Activated CD4-positive, alpha-beta T cell treated with anti-CD3 and anti-CD28 coated beads, Interleukin-2, amount 10 ng/mL, durations not matched to agents 7 days and 5 days (primary cell): ENCODE measurements around the gene SPDYE2B. TPM values are rescaled to one million over a fixed set of nuclear protein-coding genes. Genes with fewer than 3 reads are reported as not detected.
A peak's percentile ranks its signal among the peaks of the same experiment; 100 is the strongest.
"Not testable (repeated sequence)": the region's sequence is repeated elsewhere in the genome, so short reads cannot be mapped to it uniquely, and the experiment has no call there.

Source experiments
- CTCF ChIA-PET: fragments of 350-600 bp; sonication (Branson Sonifier 250); formaldehyde crosslinking; loops from one replicate; lab custom pipeline; 2021; ENCODE audit warnings: antibody characterized with exemption; lab: Charles Lee
- POLR2A ChIA-PET: fragments of 350-600 bp; sonication (Branson Sonifier 250); formaldehyde crosslinking; loops from one replicate; lab custom pipeline; 2021; ENCODE audit warnings: antibody characterized with exemption; lab: Charles Lee
- DNase-seq: peaks from one replicate; pipeline ENCODE4 v3.0.0-alpha.2; 2020
- H3K27ac Mint-ChIP-seq: one replicate; pipeline ENCODE4 v1.8.0; 2021; ENCODE audit warnings: mild to moderate bottlenecking, moderate library complexity, mixed read lengths
- H3K27me3 Mint-ChIP-seq: one replicate; pipeline ENCODE4 v1.8.0; 2021; ENCODE audit warnings: mixed read lengths
- H3K36me3 Mint-ChIP-seq: one replicate; pipeline ENCODE4 v1.8.0; 2021; ENCODE audit warnings: low read depth, mixed read lengths
- H3K4me1 Mint-ChIP-seq: one replicate; pipeline ENCODE4 v1.8.0; 2021; ENCODE audit warnings: mixed read lengths
- H3K4me3 Mint-ChIP-seq: one replicate; pipeline ENCODE4 v1.8.0; 2021; ENCODE audit warnings: mild to moderate bottlenecking, moderate library complexity, mixed read lengths
- H3K9me3 Mint-ChIP-seq: one replicate; pipeline ENCODE4 v1.8.0; 2021; ENCODE audit warnings: mixed read lengths
- total RNA-seq, 2 experiments: library from RNA; stranded (reverse); gene quantifications; one replicate each; pipeline ENCODE4 v1.2.3, GENCODE V29; 2021

Gene SPDYE2B
- total RNA-seq, 2 experiments from 2014 or later, result not detected

- H3K4me3 Mint-ChIP-seq, result peak within 1 kb of the TSS; percentile 51
- CTCF ChIA-PET, H3K27me3 Mint-ChIP-seq, H3K27ac Mint-ChIP-seq, H3K9me3 Mint-ChIP-seq, H3K36me3 Mint-ChIP-seq, POLR2A ChIA-PET, H3K4me1 Mint-ChIP-seq: not testable (repeated sequence)
- peak; percentile 42 for DNase-seq
Measured at GRCh38 chr7:102616507-102617125, 33.5 kb upstream of the SPDYE2B start, which contains the start of gene RASA4. Gene RASA4, minus strand, starts transcription at chr7:102616756. Its CDS starts 67 bp downstream, at chr7:102616689.

- H3K36me3 Mint-ChIP-seq, CTCF ChIA-PET, H3K27ac Mint-ChIP-seq, H3K9me3 Mint-ChIP-seq, H3K4me3 Mint-ChIP-seq, H3K27me3 Mint-ChIP-seq, H3K4me1 Mint-ChIP-seq, POLR2A ChIA-PET, DNase-seq: not testable (repeated sequence)
Measured at GRCh38 chr7:102618122-102618521, 32.0 kb upstream of the SPDYE2B start.

GRCh38 chr7:102627271-102627904 is 22.7 kb upstream of the SPDYE2B start:
- POLR2A ChIA-PET, H3K27me3 Mint-ChIP-seq, CTCF ChIA-PET, H3K4me1 Mint-ChIP-seq, DNase-seq, H3K9me3 Mint-ChIP-seq, H3K4me3 Mint-ChIP-seq, H3K36me3 Mint-ChIP-seq, H3K27ac Mint-ChIP-seq: not testable (repeated sequence)

- DNase-seq, POLR2A ChIA-PET, H3K27me3 Mint-ChIP-seq, H3K4me3 Mint-ChIP-seq, H3K27ac Mint-ChIP-seq, H3K4me1 Mint-ChIP-seq, H3K9me3 Mint-ChIP-seq, CTCF ChIA-PET, H3K36me3 Mint-ChIP-seq: not testable (repeated sequence)
Measured at GRCh38 chr7:102630622-102631021, 19.5 kb upstream of the SPDYE2B start.

- H3K9me3 Mint-ChIP-seq, H3K27me3 Mint-ChIP-seq, H3K4me3 Mint-ChIP-seq, H3K4me1 Mint-ChIP-seq, POLR2A ChIA-PET, CTCF ChIA-PET, DNase-seq, H3K36me3 Mint-ChIP-seq, H3K27ac Mint-ChIP-seq: not testable (repeated sequence)
Measured at GRCh38 chr7:102634299-102634698, 15.8 kb upstream of the SPDYE2B start.

- DNase-seq, H3K27ac Mint-ChIP-seq, H3K27me3 Mint-ChIP-seq, CTCF ChIA-PET, H3K9me3 Mint-ChIP-seq, H3K36me3 Mint-ChIP-seq, H3K4me1 Mint-ChIP-seq, H3K4me3 Mint-ChIP-seq, POLR2A ChIA-PET: not testable (repeated sequence)
Measured at GRCh38 chr7:102635354-102635753, 14.8 kb upstream of the SPDYE2B start.

- H3K4me3 Mint-ChIP-seq, CTCF ChIA-PET, H3K4me1 Mint-ChIP-seq, H3K27ac Mint-ChIP-seq, POLR2A ChIA-PET, H3K27me3 Mint-ChIP-seq, DNase-seq, H3K9me3 Mint-ChIP-seq, H3K36me3 Mint-ChIP-seq: not testable (repeated sequence)
Measured at GRCh38 chr7:102636956-102637355, 13.2 kb upstream of the SPDYE2B start.

GRCh38 chr7:102638848-102639247 is 11.3 kb upstream of the SPDYE2B start:
- POLR2A ChIA-PET, H3K27me3 Mint-ChIP-seq, DNase-seq, H3K4me3 Mint-ChIP-seq, H3K4me1 Mint-ChIP-seq, H3K27ac Mint-ChIP-seq, CTCF ChIA-PET, H3K36me3 Mint-ChIP-seq, H3K9me3 Mint-ChIP-seq: not testable (repeated sequence)

- H3K27ac Mint-ChIP-seq, CTCF ChIA-PET, H3K4me3 Mint-ChIP-seq, H3K27me3 Mint-ChIP-seq, H3K36me3 Mint-ChIP-seq, H3K9me3 Mint-ChIP-seq, POLR2A ChIA-PET, DNase-seq, H3K4me1 Mint-ChIP-seq: not testable (repeated sequence)
Measured at GRCh38 chr7:102642691-102643090, 7.4 kb upstream of the SPDYE2B start, which contains the start of gene UPK3BL1. Gene UPK3BL1, minus strand, starts transcription at chr7:102642791. Its CDS starts 50 bp downstream, at chr7:102642741.

- DNase-seq, H3K4me1 Mint-ChIP-seq, CTCF ChIA-PET, POLR2A ChIA-PET, H3K36me3 Mint-ChIP-seq, H3K4me3 Mint-ChIP-seq, H3K27me3 Mint-ChIP-seq, H3K27ac Mint-ChIP-seq, H3K9me3 Mint-ChIP-seq: not testable (repeated sequence)
Measured at GRCh38 chr7:102643404-102643803, 6.7 kb upstream of the SPDYE2B start.

GRCh38 chr7:102647813-102648212 is 2.3 kb upstream of the SPDYE2B start:
- H3K27ac Mint-ChIP-seq, H3K27me3 Mint-ChIP-seq, H3K9me3 Mint-ChIP-seq, CTCF ChIA-PET, H3K4me1 Mint-ChIP-seq, H3K36me3 Mint-ChIP-seq, POLR2A ChIA-PET, DNase-seq, H3K4me3 Mint-ChIP-seq: not testable (repeated sequence)

- H3K27ac Mint-ChIP-seq, H3K9me3 Mint-ChIP-seq, DNase-seq, H3K4me1 Mint-ChIP-seq, H3K27me3 Mint-ChIP-seq, H3K4me3 Mint-ChIP-seq, H3K36me3 Mint-ChIP-seq, POLR2A ChIA-PET, CTCF ChIA-PET: not testable (repeated sequence)
Measured at GRCh38 chr7:102664765-102665164, 14.6 kb downstream of the SPDYE2B start.

GRCh38 chr7:102666850-102667249 is 16.7 kb downstream of the SPDYE2B start:
- POLR2A ChIA-PET, H3K36me3 Mint-ChIP-seq, H3K27ac Mint-ChIP-seq, H3K4me1 Mint-ChIP-seq, DNase-seq, H3K27me3 Mint-ChIP-seq, H3K9me3 Mint-ChIP-seq, CTCF ChIA-PET, H3K4me3 Mint-ChIP-seq: not testable (repeated sequence)

- H3K9me3 Mint-ChIP-seq, CTCF ChIA-PET, H3K36me3 Mint-ChIP-seq, H3K4me3 Mint-ChIP-seq, POLR2A ChIA-PET, H3K27ac Mint-ChIP-seq, H3K4me1 Mint-ChIP-seq, DNase-seq, H3K27me3 Mint-ChIP-seq: not testable (repeated sequence)
Measured at GRCh38 chr7:102667523-102667922, 17.4 kb downstream of the SPDYE2B start.
